GM19467 (cell line): ENCODE measurements around the gene ALOX5AP.

Source experiments
- ATAC-seq: cut with Tn5 transposase; IDR thresholded peaks from one replicate; pipeline ENCODE4 v1.9.1; 2021; ENCODE audit warnings: mild to moderate bottlenecking, moderate library complexity; ENCODE audit not compliant: unreplicated experiment

Gene ALOX5AP

DNA sequence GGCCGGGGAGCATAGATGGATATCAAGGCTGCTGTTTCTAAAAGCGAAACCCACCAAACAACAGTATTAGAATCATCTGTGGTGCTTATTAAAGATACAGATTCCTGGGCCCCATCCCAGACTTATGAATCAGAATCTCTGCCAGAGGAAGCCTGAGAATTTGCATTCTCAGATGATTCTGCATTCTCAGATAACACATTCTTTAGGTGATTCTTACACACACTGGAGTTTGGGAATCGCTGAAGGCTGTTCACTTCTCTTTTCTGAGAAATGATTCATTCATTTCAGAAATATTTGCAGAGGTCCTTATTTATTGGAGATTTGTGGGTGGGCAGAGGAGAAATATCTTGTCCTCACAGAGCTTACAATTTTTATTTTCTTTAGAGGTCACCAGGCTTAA lies 24.4 kb downstream of the ALOX5AP start:
- ATAC-seq: no peak

DNA sequence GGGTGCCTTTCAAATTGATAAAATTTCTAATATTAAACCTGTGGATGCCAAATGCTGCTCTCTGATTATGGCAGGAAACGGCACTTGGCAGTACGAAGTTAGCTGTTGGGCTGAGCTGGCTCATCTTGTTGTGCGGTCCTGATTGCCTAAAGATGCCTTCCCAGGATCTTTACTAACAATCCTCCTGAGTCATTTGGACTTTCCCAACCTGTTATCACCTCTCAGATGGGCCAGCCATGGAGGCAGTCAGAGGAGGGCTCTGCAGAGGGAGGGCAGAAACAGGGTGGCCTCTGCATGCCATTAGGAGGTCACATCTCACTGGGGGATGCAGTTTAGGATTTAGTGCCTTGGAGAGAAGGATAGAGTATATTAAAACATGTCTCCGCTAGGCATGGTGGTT lies 27.3 kb downstream of the ALOX5AP start:
- no peak for ATAC-seq

- no peak for ATAC-seq
These were observed 28.6 kb downstream of the ALOX5AP start for GRCh38 chr13:30763786-30764413.

DNA sequence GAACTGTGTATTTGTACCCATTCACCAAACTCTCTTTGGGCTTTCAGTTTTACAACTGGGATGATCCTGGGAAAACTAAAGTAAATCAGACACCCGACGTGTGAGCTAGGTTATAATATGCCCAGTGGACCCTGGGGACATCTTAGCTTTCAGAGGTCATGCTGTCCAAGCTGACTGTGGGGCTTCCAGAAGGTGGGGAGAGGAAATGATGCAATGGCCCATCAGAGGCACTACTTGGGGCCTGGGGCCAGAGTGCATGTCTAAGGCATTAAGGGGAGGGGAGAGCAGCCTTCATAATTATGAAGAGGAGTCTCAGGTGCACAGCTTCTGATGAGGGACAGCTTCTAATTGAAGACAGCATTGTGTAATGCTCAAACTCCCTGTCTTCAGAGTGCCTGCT lies 30.9 kb downstream of the ALOX5AP start:
- no peak for ATAC-seq

DNA sequence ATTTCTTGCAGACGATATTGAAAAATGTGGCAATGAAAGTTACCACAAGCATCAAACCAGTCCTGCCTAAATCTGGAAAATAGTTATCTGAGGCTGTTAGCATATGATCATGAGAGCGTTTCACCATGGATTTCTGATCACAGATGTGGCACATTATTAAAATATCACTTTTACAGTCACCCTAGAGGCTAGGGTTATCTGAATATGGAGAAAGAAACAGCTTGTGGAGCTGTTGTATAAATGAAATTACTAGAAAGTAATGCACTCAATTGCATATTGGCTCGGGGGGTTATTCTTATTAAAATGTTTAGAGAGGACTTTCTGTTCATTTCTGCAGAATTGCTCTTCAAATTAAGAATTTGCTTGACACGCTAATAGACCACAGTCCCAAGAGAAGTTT lies 35.6 kb downstream of the ALOX5AP start:
- no peak for ATAC-seq

DNA sequence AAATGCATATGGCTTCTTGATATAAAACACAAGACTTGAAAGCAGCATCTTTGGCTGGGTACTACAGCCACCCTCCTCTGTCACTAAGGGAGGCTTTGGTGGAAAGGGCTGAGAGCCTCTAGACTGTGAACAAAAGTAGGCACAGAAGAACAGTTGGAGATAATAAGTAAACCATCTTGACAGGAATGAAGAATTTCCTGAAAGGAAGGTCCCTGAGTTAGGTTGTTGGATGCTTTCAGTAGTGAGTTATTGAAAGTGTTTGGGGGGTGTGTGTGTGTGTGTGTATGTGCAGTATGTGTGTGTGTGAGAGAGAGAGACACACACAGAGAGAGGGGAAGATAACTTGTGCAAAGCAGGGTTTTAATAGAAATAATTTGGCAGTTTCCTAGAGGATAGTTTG lies 38.2 kb downstream of the ALOX5AP start:
- ATAC-seq: no peak

- ATAC-seq: no peak
These were observed 38.9 kb downstream of the ALOX5AP start for GRCh38 chr13:30774214-30774730.

DNA sequence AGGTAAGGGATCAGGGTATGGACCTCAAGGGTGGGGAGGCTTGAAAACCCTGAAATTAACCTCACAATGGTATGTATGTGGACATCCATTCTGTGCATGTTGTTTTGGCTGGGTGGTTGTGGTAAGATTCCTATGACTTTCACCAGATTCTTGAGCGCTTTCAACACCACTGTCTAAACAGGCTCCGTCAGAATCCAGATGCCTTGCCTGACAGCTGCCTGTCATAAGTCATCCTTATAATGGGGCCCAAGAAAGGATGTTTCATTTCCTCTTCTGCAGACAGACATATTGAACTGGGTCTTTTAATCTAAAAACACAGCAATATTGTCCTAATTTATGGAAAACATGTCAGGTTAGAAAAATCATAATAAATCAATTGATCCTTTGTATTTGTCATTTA lies 41.3 kb downstream of the ALOX5AP start:
- no peak for ATAC-seq

DNA sequence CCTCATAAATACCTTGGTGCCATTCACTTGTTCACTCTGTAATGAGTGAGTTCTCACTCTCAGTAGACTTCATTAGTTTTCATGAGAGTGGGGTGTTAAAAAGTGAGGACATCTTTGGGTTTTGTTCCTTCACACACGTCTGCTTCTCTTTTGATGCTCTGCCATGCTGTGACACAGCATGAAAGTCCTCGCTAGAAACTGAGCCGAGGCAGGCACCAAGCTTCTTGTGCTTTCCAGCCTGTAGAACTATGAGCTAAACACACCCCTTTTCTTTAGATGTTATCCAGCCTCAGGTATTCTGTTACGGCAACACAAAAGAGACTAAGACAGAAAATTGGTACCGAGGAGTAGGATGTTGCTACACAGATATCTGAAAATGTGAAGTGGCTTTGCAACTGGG lies 43.7 kb downstream of the ALOX5AP start:
- no peak for ATAC-seq

GRCh38 chr13:30779608-30780007 lies 44.3 kb downstream of the ALOX5AP start:
- no peak for ATAC-seq

- ATAC-seq: no peak
These were observed 45.1 kb downstream of the ALOX5AP start for GRCh38 chr13:30780338-30780981.

- no peak for ATAC-seq
These were observed 50.0 kb downstream of the ALOX5AP start for GRCh38 chr13:30785191-30785850.

GRCh38 chr13:30786648-30787047 lies 51.3 kb downstream of the ALOX5AP start:
- ATAC-seq: no peak

GRCh38 chr13:30787738-30788525 lies 52.6 kb downstream of the ALOX5AP start:
- no peak for ATAC-seq

GRCh38 chr13:30789166-30789862 lies 54.0 kb downstream of the ALOX5AP start:
- ATAC-seq: no peak

GRCh38 chr13:30790592-30790991 lies 55.2 kb downstream of the ALOX5AP start:
- ATAC-seq: no peak

DNA sequence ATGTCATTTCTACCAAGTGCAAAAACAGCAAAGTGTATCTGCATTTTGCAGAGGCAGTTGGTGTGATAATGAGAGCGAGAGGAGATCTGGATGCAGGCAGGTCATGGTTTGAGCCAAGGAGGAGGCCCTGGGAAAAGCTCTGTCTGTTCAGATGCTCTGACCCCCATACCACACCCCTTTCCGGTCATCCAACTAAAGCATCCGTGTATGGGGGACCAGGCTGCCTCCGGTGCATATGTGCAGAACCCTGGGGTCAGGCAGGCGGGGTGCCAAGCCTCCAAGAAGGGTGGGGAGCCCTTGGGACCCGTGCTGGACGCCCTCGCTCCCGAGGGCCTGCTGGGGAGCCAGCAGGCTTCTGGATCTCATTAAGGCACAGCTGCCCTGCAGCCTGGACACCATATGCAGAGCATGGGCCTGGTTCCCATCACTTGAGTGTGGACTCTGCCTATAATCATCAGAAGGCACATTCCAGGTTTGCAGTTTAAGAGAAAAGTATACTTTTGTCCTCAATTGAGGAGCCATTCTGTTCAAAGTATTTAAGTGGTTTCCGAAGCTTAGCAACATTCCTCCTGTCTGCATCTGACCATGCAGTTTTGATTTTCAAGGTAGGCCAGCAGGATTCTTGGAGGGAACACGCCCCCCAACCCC lies 56.1 kb downstream of the ALOX5AP start:
- no peak for ATAC-seq

DNA sequence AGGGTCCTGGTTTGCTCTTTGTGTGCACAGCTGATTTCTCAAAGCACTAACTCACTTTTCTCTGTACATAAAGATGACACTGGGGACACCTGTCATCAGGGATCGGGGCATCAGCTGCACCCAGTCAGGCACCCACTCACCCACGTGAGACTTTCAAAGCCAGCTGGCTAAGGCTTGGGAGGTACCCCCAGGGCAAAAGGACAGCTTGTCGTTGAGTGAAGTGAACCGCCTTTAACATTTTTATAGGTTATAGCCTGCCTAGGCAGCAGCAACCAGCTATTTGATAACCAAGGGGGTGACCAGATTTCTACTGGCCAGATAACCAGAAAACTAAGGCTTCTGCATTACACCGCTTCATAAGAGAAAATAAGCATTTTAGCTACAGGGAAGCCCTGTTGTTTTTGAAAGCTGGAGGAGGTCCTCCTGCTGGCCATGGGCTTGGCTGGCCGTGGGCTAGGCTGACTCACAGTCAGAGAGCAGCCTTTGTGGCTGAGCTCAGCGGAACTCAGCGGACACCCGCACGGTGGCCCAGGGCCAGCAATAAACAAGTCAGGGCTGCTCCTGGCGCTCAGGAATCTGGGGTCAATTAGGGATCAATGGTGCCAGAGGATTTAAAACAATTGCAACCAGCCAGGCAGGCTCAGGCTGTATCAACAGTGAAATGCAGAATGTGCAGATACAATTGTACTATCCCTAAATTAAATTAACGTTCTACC lies 57.1 kb downstream of the ALOX5AP start:
- ATAC-seq: no peak

DNA sequence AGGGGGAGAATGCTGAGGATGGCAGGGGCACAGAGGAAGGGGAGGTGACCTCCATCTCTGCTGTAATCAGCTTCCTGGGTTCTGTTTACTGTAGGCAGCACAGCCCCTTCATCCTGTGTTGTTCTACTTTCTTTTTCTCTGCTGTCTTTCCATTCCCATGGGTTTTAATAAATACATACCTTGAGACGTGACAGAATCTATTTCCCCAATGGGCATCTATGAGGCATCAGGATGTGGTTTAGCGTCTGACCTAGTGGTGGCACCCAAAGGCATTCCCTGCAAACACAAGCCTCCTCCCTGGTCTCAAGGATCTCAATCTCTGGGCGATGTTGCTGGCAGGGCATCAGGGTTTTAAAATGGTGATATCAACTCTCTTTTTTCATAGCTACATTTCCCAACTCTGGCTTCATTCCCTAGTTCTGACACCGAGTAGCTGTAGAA lies 60.8 kb downstream of the ALOX5AP start:
- no peak for ATAC-seq
